HG03439 (cell line): ENCODE measurements around the gene KCNJ9.
"Not testable (repeated sequence)": the region's sequence is repeated elsewhere in the genome, so short reads cannot be mapped to it uniquely, and the experiment has no call there.

Source experiments
- ATAC-seq: cut with Tn5 transposase; IDR thresholded peaks from one replicate; pipeline ENCODE4 v1.9.1; 2021; ENCODE audit warnings: mild to moderate bottlenecking, moderate library complexity; ENCODE audit not compliant: unreplicated experiment

Gene KCNJ9

GRCh38 chr1:160101717-160102522 is 20.6 kb downstream of the KCNJ9 start:
- no peak for ATAC-seq

- ATAC-seq = no peak
Observed at GRCh38 chr1:160103658-160104408, 22.5 kb downstream of the KCNJ9 start.

GRCh38 chr1:160104486-160104885 is 23.1 kb downstream of the KCNJ9 start:
- ATAC-seq = no peak

GRCh38 chr1:160105155-160105554 is 23.8 kb downstream of the KCNJ9 start:
- ATAC-seq = no peak

- ATAC-seq = no peak
Observed at GRCh38 chr1:160107512-160107911, 26.2 kb downstream of the KCNJ9 start.

GRCh38 chr1:160108888-160109662 is 27.7 kb downstream of the KCNJ9 start:
- ATAC-seq = no peak

- ATAC-seq = no peak
Observed at GRCh38 chr1:160109686-160110085, 28.3 kb downstream of the KCNJ9 start.

GRCh38 chr1:160111462-160111861 is 30.1 kb downstream of the KCNJ9 start:
- not testable (repeated sequence) for ATAC-seq

- no peak for ATAC-seq
Observed at GRCh38 chr1:160112357-160112756, 31.0 kb downstream of the KCNJ9 start.

- no peak for ATAC-seq
Observed at GRCh38 chr1:160113407-160113806, 32.1 kb downstream of the KCNJ9 start.

GRCh38 chr1:160114085-160114484 is 32.7 kb downstream of the KCNJ9 start:
- ATAC-seq = no peak

- no peak for ATAC-seq
Observed at GRCh38 chr1:160115545-160116282, 34.4 kb downstream of the KCNJ9 start, which contains the start of gene ATP1A2. Gene ATP1A2 (plus strand): TSS chr1:160115759. CDS start chr1:160115862, 103 bp downstream.

GRCh38 chr1:160116283-160117147 is 35.2 kb downstream of the KCNJ9 start:
- ATAC-seq = no peak

- ATAC-seq = no peak
Observed at GRCh38 chr1:160117300-160117699, 36.0 kb downstream of the KCNJ9 start.

GRCh38 chr1:160117709-160118183 is 36.4 kb downstream of the KCNJ9 start:
- ATAC-seq = no peak

- ATAC-seq = no peak
Observed at GRCh38 chr1:160118928-160119327, 37.6 kb downstream of the KCNJ9 start.

GRCh38 chr1:160120797-160121196 is 39.5 kb downstream of the KCNJ9 start:
- ATAC-seq = no peak

GRCh38 chr1:160121388-160121787 is 40.0 kb downstream of the KCNJ9 start:
- ATAC-seq = no peak

GRCh38 chr1:160122978-160123495 is 41.7 kb downstream of the KCNJ9 start:
- ATAC-seq = no peak
